GM18511 (cell line): Measurements from ENCODE around the gene MYO5B.
A peak's percentile ranks its signal among the peaks of the same experiment; 100 is the strongest.
"Not testable (repeated sequence)": the region's sequence is repeated elsewhere in the genome, so short reads cannot be mapped to it uniquely, and the experiment has no call there.

Source experiments
- ATAC-seq: cut with Tn5 transposase; IDR thresholded peaks from one replicate; pipeline ENCODE4 v1.9.1; 2021; ENCODE audit warnings: mild to moderate bottlenecking, moderate library complexity; ENCODE audit not compliant: unreplicated experiment

MYO5B gene

GRCh38 chr18:49898421-49898820, 296.5 kb downstream of the MYO5B start:
- no peak for ATAC-seq

GRCh38 chr18:49894517-49895226, 300.3 kb downstream of the MYO5B start:
- ATAC-seq = no peak

- ATAC-seq = no peak
These were observed 301.9 kb downstream of the MYO5B start for GRCh38 chr18:49893036-49893435.

GRCh38 chr18:49892148-49892924, 302.6 kb downstream of the MYO5B start:
- ATAC-seq = no peak

- ATAC-seq = no peak
These were observed 304.9 kb downstream of the MYO5B start for GRCh38 chr18:49890041-49890440.

GRCh38 chr18:49889552-49889951, 305.4 kb downstream of the MYO5B start:
- not testable (repeated sequence) for ATAC-seq

GRCh38 chr18:49886891-49887764, 307.8 kb downstream of the MYO5B start:
- no peak for ATAC-seq

GRCh38 chr18:49884959-49885358, 310.0 kb downstream of the MYO5B start:
- ATAC-seq = no peak

GRCh38 chr18:49884465-49884864, 310.5 kb downstream of the MYO5B start:
- no peak for ATAC-seq

- no peak for ATAC-seq
These were observed 314.3 kb downstream of the MYO5B start for GRCh38 chr18:49880661-49881060.

- ATAC-seq = no peak
These were observed 315.7 kb downstream of the MYO5B start for GRCh38 chr18:49879271-49879580.

- no peak for ATAC-seq
These were observed 316.2 kb downstream of the MYO5B start for GRCh38 chr18:49878567-49879270.

GRCh38 chr18:49878015-49878414, 316.9 kb downstream of the MYO5B start:
- no peak for ATAC-seq

- ATAC-seq = no peak
These were observed 318.4 kb downstream of the MYO5B start for GRCh38 chr18:49876536-49876935.

GRCh38 chr18:49875783-49876182, 319.2 kb downstream of the MYO5B start:
- no peak for ATAC-seq

GRCh38 chr18:49875155-49875554, 319.8 kb downstream of the MYO5B start:
- ATAC-seq = no peak

GRCh38 chr18:49874238-49874637, 320.7 kb downstream of the MYO5B start:
- ATAC-seq = peak; percentile 91

GRCh38 chr18:49869354-49869753, 325.6 kb downstream of the MYO5B start:
- no peak for ATAC-seq

- no peak for ATAC-seq
These were observed 328.3 kb downstream of the MYO5B start for GRCh38 chr18:49866680-49867079.

- ATAC-seq = peak; percentile 84
These were observed 329.5 kb downstream of the MYO5B start for GRCh38 chr18:49865401-49865800.
